ENCODE data around the gene ATP5PO.

- TF ChIP-seq EZH2 (IDR thresholded peaks at IDR 0.05; ENCODE audit: low read length) (no peak), CTCF (optimal IDR thresholded peaks at IDR 0.05 in 1 of 3, IDR thresholded peaks at IDR 0.05 in 1 of 3, conservative IDR thresholded peaks at IDR 0.05 in 1 of 3; ENCODE audit: extremely low read depth in 1 of 3, insufficient read depth in 2 of 3, low read length in 3 of 3) (no peak)
Observed at GRCh38 chr21:33854604-33855003, 61.0 kb downstream of the ATP5PO start.
